C1 segment of cervical spinal cord (tissue), 14 donors: Measurements from ENCODE around the gene CUEDC1.

ENCODE experiments used
- DNase-seq, 14 donors: peaks; one replicate each; lab custom pipeline; 2025; lab: John Stamatoyannopoulos, UW

Gene CUEDC1

GRCh38 chr17:57876023-57876865, 79.0 kb downstream of the CUEDC1 start:
- DNase-seq: no peak

DNA sequence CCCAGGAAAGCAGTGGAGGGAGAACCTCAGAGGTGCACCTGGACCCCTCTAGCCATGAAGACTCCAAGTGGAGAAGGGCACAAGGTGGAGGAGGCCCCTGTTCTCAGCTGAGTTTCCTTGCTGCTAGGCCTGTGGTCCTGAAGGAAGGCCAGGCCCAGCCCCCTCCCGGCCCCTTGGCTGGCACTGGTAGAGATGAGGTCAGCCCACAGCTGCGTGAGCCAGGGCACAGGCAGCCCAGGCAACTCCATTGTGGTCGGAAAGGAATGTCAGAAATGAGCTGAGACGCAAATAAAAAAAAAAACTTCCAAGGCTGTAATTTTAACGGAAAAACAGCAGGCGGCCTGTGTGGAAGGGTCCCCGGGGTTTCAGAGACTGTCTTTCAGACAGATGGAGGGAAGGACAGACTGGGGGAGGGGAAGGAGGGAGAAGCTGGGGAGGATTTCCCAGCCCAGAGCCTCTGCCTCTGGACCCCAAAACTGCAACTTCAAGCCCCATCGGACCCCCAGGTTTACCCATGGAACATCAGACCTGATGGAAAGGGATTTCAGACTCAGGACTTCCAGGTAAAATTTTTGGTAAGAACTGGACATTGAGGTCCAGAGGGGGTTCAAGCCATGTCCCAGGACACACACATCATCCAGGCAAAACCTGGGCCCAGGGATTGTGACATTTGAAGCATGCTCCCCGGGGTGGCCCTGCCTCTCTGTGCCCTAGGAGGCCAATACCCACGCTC, 79.8 kb downstream of the CUEDC1 start:
- peak in 12 of 14 donors; percentile 51 to 82 (median 70) for DNase-seq

DNA sequence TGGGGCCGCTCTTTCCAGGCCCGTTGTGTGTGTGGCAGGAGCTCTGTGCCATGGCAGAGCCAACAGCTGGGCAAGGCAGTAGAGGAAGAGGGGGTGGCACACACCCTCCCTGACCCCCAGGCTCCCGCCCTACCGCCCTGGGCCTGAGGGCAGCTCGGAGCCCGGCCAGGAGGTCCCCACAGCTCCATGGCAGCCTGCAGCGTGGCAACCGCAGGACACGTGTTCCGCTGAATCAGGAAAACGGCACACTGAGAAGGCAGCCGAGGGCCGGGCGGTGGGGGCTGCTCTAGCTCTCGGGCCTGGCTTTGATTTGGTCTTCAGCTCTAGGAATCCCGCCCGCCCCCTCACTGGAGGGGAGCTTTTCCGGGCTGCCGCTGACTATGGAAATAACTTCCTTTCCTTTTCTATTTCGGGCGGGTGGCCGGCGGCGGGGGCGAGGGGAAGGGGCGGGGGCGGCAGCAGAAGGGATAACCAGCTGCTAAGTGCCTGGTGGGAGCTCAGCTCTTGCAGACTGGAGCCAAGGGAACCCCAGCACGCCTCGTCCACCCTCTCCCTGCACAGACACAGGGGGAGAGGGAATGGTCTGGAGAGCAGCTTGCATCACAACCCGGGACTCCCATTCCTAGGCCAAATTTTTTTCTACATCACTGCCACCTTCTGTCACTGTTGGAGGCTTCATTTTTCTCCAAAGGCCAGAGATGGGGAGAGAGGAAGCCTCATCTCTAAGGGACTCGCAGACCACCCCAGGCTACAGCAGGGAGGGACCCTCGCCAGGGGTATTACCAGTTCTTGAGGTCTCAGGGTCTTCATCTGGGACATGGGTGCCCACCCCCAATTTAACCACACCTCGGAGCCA, 80.5 kb downstream of the CUEDC1 start:
- peak in 13 of 14 donors; percentile 24 to 88 (median 73) for DNase-seq

- no peak for DNase-seq
These were observed 81.2 kb downstream of the CUEDC1 start for GRCh38 chr17:57874058-57874419.

GRCh38 chr17:57873261-57874057, 81.8 kb downstream of the CUEDC1 start:
- peak in 3 of 14 donors; percentile 19 to 59 (median 23) for DNase-seq

GRCh38 chr17:57872536-57872935, 82.7 kb downstream of the CUEDC1 start:
- no peak for DNase-seq

DNA sequence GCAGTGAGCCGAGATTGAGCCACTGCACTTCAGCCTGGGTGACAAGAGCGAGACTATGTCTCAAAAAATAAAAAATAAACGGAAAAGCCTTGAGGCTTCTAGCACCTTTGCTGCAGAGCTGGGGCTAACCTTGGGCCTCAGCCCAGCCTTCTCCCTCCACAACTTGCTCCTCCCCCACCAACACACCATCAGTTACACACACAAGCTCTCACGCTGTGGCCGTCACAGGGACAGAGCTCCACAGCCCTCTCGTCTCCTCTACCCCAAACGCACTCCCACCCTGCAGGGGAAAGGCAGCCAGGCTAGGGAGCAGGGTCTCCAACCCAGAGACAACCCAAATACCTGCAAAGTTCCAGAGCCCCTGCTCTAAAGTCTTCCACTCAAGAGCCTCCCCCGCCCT, 83.3 kb downstream of the CUEDC1 start:
- DNase-seq: no peak

DNA sequence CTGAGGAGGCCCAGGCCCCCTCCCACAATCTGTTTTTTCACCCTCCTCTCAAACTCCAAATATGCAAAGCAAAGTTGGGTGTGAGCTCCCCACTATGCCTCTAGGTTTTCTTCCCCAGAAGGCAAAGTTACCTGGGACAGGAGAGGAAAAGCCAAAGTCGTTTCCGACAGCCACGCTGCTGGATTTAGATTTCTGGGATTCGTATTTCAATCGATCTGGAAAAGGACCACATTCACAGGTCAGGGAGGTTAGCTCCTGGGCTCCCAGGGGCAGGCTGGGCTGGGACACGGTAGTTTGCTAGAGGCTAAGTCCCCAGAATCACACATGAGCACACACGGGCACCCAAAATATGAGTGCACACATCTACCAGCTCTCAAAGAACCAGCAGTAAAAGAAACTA, 84.1 kb downstream of the CUEDC1 start:
- DNase-seq: no peak

- no peak for DNase-seq
These were observed 85.0 kb downstream of the CUEDC1 start for GRCh38 chr17:57870283-57870635.

DNA sequence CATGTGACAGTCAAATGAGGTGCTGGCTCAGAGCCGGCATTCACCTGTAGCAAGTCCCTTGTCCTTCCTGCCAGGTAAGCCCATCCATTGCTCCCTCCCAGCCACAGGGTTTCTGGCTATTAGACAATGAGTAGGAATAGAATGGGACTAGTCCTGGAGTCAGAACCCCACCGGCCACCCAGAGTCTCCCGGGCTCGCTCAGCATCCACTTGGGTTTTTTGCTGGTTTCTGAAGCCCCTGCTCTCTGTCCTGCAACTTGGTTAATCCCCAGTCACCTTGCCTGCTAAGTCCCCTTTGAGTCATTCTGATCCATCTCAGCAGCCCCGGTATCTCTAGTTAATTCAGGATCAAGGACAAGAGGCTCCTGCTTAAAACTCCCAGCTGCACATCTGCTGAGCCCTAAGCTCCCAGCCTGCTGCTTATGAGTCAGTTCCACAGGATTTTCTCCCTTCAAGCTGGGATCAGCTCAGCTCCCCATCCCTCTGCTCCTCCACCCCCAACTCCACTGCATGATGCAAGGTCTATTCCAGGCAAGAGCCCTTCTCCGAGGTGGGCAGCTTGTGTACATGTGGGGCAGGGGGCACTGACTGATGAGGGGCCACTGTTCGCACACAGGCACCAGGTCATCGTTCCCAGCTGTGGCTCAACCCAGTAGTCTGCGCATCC, 85.5 kb downstream of the CUEDC1 start:
- DNase-seq: no peak

DNA sequence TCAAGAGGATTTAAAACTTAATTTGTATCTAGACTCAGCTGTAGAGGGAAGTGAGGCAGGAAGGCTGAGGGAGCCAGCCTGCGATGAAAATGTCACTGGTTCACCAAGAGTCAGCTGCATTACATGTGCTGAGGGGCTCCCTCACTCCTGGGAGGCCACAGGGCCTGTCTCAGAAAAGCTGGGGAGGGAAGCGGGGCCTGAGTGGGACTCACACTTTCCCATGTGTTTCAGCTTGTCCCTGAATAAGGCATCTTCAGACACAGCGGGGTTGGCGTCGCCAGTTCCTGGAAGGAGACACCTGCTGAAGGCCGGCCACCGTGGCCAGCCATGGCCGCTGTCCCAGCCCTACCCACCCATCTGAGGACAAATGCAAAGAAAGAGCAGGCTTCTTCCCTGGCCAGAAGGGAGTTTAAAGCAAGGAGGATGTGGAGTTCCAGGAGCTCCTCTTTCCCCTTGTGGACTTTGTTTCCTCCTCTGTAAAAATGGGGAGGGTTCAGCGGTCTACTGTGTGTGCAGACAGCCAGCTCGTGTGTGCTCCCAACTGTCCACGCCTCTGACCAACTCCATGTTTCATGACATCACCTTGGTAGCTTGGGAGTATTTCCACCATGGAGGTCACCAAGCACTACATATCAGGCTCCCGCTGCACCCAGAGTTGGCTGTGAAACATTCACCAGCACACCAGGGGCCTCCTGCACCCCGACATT, 86.1 kb downstream of the CUEDC1 start:
- no peak for DNase-seq

DNA sequence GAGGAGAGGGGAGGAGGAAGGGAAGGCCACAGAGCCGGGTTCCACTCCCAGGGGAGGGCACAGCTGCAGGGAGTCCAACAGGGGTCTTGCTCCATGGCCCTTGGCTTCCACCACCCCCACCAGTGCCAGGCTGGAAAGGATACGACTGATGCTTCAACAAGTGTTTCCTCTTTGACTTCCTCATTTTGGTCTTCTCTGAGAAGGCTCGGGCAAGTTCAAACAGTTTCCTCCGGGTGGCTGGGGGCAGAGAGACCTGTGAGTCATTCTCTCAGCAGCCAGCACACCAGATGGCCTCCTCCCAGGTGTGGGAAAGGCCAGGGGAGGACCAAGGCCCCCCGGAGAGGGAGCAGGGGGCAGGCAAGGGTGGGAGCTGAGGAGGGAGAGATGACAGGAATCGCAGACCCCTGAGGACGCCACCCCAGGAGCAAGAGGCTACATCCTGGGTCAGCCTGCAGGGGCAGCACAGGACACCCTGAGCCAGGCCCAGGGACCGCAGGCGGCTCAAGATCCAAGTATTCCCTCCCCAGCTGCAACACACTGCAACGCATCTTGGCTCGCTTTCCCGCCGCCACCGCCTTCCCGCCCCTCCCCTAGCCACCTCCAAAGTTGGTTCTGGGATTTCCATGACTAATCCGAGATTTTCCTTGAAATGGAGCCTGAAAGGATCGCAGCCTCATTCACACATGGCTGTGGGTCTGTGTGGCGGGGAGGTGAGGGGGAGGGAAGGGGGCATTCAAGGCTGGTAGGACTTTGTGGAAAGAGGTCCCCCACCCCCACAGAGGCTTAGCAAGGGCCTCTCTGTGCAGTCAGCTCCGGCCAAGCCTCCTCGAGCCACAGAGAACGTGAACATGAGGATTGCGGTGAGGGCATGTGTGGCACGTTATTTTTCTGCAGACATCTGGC, 87.0 kb downstream of the CUEDC1 start:
- DNase-seq: peak in 6 of 14 donors; percentile 44 to 90 (median 54)

- no peak for DNase-seq
These were observed 88.1 kb downstream of the CUEDC1 start for GRCh38 chr17:57867126-57867525.

DNA sequence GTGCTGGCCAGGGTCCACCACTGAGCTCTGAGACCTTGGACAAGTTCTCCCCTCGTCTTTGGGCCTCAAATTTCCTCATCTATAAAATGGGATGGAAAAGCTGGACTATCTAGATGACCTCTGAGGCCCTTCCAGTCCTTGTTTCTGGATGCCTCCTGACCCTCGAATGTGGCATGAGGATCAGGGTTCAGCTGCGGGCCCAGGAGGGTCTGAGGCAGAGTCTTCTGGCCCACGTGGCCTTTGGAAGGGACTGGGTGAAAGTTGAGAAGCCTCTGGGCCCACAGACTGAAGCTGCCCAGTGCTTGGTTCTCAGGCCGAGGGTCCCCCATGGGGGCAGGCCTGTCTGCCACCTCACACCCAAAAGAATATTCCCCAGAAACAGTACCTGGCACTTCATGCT, 88.5 kb downstream of the CUEDC1 start:
- DNase-seq: no peak

DNA sequence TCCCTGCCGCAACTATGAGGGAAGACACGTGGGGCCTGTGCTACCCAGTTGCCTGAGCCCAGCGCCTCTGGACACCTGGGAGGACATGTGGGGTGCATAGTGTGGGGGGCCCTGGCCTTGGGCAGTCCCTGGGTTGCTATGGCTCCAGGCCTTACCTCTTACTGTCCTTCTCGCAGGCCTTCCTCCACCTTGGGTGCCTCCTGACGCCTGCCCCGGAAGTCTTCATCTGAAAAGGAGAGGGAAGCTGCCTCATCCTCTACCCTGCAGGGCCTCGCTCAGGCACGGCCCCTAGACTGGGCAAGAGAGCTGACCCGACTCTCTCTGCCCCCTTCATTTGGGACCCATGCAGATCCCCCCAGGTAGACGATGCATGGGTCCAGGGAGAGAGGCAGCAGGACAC, 88.9 kb downstream of the CUEDC1 start:
- no peak for DNase-seq

DNA sequence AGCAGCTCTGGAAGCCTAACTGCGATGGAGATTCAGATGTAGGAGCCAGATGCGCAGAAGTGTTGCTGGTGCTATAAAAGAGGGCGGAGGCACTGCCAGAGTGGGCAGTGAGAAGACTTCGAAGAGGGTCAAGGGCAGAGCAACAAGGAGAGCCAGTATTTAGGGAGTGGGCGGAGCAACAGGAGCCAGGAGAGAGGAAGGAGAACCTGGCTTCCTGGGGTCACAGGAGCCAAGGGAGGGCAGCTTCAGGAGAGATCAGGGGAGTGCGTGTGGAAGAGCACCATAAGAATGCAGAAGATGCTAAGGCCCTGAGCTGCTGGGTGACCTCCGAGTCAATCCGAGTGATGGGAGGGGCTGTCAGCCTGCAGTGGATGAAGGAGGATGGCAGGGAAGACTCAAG, 90.9 kb downstream of the CUEDC1 start:
- no peak for DNase-seq

DNA sequence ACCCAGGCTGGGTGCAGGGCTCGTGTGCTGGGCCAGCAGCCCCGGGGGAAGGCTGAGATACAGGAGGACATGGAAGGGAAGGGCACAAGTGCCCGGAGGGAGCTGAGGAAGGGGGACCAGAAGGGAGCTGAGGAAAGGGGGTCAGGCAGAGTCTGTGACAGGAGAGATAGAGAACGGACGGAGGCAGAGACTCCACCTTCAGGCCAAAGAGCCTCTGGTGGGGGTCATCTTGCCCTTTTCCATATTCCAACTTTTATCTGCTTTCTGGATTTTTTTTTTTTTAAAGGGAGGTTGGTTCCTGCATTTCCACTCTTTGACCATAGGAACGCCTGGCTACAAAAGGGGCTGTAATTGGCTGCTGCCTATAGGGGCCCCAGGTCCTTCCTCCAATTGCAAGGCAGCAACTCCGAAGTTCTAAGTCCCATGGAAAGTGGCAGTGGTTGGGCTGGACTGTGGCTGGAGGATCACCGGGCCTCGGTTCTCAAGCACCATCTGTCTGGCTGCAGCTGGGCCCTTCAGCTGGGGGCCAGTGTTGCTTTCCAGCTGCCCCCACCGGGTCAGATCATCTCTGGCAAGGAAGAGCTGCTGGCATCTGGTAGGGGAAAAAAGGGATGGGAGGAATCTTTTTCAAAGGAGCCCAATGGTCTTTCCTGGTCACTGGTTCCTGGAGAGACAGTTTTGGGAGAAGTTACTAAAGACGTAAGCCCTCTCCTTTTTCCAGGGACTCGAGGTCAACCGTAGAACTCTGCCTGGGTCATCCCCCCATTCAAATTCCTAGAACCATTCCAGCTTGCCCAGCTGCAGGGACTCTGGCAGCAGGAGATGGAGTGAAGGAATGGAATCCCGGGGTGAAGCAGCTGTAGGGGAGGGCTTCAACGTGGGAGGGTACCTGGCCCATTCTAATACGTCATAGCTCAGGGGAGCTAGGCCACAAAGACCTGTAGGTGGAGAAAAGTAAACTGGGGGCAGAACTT, 92.2 kb downstream of the CUEDC1 start:
- DNase-seq: peak in 4 of 14 donors; percentile 37 to 69 (median 40)
